ENCODE measurements around the gene ABCA2.
A peak's percentile ranks its signal among the peaks of the same experiment; 100 is the strongest.

ABCA2 gene

DNA sequence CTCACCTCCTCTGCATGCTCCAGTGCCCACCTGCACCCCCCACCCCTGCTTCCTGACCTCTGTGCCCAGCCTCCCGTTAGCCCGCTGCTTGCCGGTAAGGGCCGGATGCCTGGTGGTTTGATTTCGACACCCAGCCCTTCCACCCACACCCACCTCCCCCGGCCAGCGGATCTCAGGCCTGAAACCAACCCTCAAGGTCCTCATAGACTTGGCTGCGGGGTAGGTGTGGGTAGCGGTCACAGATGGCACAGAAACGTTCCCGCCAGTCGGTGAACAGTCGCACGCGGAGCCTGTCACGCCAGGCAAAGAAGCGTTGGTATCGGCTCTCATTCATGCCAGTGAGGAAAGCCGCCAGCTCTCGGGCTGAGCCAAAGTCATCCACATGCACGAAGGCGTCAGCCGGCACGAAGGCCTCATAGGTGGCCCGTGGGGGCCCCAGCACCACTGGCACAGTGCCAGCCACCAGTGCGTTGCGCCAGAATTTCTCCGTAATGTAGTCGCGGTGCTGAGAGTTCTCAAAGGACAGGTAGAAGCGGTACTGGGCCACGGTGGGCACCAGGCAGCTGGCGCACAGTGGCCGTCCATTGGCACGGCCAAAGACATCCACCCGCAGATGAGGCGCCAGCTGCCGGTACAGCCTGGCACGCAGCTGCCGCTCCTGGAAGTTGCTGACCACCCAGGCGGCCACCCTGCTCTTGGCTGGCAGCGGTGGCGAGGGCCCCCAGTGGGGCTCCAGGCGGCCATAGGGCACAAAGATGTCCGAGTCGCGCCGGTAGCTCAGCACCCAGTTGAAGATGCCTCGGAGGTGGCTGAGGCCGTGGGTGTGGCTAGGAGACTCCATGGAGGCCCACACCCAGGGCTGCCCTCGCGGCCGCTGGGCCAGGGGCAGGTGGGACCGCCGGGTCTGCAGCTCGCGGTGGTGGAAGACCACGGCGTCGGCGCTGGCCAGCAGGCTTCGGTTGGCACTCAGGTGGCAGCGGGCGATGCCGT lies 2.8 kb upstream of the ABCA2 start:
- no peak for DNase-seq

DNA sequence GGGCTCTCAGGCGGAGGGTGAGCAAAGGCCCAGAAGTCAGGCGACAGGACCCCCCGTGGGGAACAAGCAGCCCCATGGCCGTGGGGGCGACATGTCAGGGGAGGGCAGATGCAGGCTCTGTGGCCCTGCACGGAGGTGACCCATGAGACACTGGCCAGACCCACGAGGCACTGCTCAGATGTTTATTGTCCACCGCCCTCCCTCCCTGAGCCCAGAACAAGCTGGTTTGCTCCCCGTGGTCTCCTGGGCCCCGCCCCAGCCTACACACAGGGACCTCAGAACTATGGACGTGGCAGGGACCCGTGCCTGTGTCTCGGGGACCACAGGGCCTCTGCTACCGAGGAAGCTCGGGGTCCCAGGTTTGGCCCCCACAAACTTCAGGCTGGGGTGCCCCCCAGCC lies 2.0 kb upstream of the ABCA2 start:
- DNase-seq: no peak

DNA sequence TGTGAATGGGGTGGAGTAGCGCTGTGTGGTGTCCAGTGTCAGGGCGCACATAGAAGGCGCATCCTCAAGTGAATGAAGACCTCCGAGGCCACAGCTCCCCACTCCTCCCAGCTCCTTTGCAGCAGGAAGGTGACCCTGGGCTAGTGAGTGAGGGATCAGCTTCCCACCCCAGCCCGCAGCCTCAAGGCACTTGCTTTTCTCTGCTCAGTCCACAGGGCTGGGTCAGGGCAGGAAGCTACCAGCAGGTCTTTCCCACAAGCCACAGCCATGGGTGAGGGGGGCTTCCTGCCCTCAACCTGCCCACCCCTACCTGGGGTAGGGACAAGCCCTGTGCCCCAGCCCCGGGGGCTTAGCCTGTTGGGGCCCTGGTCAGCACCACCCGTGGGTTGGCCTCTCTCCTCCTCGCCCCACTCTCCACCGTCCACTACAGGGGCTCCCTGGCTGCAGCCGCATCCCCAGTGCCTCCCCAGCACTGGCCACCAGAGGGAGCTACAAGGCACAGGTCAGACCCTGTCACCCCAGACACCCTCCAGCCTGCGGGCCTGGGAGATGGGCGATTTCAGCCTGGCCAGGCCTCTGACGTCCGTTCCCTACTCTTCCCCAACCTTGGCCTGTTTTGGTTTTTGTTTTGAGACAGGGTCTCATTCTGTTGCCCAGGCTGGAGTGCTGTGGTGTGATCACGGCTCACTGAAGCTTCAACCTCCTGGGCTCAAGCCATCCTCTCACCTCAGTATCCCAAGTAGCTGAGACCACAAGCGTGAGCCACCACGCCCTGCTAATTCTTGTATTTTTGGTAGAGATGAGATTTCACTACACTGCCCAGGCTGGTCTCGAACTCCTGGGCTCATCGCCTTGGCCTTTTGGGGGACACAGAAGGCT lies 1.3 kb upstream of the ABCA2 start:
- DNase-seq: peak; percentile 40

DNA sequence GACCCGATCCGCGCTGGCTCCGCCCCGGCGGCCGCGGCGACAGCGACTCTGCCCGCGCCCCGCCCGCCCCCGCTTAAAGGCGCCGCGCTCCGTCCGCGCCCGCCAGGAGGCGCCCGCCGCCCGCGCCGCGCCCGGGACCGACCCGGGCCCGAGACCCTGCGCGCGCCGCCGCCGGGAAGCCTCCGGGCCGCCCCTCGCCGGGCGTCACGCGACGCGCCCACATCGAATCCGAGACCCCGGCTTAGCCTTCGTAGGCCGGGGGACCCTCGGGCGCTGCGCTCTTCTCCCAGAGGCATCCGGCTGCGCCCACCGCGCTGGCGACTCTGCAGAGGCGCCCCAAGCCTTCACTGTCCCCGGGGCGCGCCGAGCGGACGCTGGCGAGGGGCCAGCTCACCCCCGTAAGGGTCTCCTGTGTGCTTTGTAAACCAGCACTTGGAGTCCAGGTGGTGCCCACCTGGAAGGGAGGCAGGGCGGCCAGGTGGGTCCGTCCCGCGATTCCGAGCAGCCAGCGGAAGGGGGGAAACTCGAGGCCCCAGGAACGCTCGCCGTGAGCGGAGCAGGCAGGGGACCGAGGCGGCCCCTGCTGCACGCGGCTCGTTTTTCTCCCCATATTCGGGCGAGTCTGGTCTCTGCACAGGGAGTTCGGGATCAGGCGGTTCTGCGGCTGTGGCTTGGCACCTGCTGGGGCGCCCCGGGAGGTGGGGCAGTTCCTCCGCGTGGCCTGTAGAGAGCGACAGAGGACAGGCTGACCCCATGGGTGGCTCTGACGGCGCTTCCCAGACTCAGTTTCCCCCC lies 423 bp upstream of the ABCA2 start:
- DNase-seq: peak; percentile 69

DNA sequence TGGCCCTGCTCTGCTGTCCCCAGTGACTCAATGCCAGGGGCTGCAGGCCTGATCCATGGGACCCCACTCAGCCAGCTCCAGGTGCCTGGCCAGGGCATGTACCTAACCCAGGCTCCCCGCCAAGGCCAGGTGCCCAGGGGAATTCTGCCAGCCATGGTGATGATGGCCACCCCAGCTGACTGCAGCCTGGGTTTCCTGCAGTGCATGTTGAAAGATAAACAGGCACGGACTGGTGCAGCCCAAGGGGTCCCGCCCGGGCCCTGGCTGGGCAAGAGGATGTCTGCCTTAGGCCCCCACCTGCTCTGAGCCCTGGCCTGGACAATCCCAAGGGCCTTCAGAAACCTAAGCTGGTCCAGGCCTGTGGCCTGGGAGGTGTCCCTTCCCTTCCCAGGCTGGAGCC lies 1.2 kb downstream of the ABCA2 start:
- DNase-seq: peak; percentile 34

DNA sequence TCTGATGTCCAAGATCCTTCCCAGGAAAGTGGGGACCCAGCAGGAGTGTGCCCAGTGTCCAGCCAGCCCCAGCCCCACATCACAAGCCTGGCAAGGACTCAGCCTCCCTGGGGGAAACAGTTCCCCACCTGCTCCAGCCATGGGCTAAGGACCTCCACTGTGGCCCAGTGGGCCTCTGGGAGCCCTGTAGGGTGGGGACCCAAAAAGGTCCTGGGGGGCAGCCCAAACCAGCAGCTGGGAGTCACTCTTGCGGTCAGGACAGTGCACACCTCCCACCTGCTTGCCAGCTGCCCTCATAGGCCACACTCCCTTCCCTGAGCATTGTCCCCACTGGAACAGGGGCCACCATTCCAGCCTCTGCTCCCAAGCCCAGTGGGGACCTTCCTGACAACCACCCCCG lies 1.7 kb downstream of the ABCA2 start:
- no peak for DNase-seq

DNA sequence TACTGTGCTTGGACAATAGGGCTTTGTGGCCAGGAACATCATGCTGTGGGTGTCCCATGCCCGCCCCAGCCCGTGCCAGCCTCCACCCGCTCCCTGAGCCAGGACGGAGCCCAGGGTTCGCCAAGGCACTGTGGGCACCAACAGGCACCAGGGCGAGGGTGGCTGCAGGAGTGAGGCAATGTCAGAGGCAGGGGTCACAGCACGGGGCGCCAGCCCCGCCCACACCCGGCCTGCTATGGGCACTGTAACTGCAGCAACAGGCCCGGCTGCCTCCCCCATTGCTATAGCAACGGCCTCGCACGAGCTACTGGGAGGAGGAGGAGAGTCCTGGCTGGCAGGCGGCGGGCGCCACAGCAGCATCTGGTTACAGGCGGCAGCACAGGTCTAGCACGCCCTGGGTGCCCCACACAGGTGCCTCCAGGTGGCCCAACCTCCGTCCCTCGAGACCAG lies 2.5 kb downstream of the ABCA2 start:
- DNase-seq: peak; percentile 99

DNA sequence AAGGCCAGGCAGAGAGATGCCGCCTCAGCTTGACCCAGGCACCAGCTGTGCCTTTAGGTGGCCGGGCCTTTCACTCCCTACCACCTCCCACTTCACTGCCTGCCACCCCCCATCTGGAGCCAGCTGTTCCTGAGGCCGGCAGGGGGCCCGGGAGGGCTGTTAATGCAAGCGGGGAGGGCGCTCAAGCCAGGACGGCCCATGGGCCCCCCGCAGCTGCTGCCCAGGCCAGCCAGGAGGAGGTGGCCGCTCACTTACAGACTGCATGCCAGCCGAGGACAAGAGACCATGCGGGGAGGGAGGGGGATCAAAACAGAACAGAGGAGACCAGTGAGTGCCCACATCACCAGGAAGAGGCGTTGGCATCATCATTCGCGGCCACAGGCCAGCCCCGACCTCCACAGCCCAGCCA lies 4.5 kb downstream of the ABCA2 start:
- no peak for DNase-seq

DNA sequence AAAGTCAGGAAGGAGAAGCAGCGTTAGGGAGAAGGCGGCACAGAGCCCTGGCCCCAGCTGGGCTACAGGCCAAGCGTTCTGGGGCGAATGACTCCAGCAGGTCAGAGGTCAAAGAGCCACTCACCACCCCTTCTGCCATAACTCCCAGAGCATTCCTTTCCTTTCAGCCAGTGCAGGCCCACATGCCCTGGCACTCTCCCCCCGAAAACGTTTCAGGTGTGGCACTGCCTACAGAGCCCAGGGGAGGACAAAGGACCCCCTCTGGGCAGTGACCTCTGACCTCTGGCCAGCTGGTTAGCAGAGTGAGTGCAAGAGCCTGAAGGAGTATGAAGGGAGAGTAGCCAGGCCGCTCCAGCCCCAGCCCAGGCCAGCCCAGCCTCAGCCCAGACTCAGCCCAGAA lies 4.9 kb downstream of the ABCA2 start:
- no peak for DNase-seq

DNA sequence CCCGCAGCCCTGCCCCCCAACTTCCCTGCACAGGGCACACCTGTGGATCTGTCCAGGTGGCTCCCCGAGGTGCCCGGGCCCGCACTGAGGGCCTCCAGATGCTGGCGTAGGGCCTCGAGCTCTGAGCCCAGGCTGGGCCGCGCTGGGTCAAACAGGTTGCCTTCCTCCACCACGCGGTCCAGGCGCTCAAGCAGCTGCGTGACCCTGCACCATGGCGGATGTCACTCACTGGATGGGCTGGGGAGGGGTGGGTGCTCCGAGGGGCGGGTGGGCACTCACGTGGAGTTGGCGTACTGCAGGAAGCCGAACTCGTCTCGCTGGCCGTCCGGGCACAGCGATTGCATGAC lies 5.4 kb downstream of the ABCA2 start:
- DNase-seq: no peak

DNA sequence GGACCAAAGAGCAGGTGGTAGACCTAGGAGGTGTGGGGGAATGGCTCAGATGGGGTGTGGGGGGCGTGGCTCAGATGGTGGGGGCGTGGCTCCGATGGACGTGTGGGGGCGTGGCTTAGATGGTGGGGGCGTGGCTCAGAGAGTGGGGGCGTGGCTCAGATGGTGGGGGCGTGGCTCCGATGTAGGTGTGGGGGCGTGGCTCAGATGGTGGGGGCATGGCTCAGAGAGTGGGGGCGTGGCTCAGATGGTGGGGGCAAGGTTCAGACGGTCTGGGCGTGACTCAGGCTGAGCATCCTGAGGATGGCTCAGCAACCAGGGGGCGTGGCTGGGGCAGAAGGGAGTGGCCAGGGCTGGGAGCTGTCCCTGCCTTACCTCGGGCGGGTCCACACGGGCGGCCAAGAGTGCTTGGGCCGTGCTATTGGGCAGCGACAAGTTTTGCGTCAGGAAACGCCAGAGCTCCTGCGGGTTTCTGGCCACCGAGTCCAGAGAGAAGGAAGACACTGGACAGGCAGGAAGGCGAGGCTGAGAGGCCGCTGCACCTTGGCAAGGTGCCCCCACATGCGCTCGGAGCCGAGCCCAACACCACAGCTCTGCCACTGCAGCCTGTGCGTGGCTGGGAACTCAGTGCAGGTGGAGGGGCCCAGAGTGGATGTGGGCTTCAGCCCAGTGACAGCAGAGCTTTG lies 5.9 kb downstream of the ABCA2 start:
- peak; percentile 20 for DNase-seq

DNA sequence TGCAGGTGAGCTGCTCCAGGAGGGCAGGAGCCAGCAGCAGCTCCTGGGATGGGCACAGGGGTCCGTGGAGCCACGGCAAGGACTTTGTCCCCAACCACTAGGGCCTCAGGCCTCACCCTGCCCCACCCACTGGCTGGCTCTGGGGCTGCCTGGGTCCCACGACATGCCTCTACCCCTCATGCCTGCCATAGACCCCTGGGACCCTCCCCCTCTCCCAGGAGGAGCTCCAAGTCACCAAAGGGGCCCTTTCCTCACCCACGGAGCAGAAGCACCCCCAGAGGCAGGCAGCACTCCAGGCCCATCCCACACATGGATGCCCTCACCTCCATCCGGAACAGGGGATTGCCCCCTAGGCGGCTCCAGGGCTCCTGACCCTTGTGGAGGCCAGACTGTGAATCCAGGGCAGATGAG lies 6.5 kb downstream of the ABCA2 start:
- no peak for DNase-seq

DNA sequence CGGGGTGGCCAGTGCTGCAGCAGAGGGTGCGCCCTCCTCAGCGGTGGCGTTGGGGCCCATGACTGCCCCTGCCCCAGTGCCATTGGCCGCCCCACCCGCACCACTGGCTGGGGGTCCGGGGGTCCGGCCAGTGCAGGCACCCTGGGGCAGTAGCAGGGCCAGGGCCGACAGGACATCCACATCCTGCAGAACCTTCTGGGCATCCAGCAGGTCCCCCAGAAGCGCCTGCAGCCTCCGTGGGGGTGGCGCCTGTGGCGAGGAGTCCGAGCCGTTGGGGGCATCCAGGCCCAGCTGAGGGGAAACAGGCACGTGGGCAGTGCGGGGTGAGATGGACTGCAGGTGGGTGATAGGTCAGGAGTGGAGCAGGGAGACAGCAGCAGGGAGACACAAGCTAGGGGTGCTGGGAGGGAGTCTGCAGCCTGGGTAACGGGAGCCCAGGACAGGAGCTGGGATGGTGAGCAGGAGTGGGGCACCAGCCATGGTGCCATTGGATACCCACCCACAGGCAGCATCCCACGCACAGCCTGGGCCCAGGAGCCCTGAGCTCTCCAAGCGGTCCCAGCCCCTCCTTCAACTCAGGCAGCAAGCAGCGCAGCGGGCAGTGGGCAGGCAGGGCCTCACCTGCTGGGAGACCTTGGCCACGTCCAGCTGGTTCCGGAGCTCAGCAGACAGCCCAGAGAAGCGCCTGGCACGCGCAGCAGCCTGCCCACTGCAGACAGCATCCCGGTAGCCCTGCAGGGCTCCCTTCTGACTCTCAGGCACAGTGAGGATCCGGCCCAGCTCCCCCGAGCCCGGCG lies 7.1 kb downstream of the ABCA2 start:
- no peak for DNase-seq

DNA sequence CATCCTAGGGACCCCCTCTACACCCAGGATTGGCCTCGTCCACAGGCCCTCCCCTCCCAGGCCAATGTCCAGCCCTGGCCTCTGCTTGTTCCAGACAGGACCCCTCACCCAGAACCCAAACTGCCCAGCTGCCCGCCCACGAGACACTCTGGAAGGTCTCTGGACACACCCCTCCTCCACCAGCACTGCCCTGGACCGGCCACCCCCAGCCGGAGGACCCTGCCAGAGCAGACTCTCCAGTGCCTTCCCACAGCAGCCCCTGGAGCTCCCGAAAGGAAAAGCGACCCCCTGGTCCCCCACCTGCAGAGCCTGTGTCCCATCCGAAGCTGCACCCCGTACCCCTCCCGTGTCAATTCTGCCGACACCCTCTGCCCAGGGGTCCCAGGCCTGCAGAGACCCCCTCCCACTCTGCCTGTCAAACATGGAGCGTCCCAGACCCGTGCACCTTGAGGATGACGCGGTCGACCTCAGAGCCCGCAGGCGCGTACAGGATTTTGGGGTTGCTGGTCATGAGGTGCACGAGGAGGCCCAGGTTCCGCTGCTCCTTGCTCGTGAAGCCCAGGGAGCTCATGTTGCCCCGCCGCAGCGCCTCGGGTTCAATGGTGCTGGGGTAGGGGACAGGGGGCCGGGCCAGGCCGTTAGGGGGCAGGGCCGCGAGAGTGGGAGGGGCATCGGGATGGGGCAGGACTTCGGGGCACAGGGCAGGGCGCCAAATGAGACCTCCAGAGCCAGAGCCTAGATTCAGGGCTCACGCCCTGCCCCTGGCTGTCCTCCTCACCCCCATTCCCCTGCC lies 8.0 kb downstream of the ABCA2 start:
- no peak for DNase-seq

DNA sequence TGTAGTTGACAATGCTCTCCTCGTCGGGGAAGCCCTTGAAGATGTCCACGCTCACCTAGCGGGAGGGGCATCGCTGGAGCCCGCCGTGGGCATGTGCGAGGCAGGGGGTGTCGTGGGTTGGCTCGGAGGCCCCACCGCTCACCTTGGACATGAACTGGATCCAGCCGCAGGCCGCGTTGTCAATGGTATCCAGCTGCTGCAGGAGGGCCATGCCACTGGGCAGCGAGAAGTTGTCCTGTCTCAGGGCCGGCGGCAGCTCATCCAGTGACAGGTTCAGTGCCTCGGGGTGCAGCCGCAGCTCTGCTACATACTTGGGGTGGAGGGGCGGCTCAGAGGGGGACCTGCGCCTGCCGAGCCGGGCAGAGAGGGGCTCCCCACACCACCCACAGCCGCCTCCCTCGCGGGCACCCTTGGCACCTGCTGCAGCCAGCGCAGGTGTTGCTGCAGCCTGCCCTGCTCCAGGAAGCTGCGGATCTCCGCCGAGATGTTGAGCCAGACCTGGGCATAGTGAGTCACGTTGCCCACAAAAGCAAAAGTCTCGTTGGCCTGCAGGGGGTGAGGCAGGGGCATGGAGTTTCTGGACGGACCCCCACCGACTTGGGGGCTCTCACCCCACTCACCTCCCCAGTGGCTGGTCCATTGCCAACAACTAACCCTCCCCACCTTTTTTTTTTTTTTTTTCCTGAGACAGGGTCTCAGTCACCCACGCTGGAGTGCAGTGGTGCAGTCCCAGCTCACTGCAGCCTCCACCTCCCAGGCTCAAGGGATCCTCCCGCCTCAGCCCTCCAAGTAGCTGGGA lies 9.1 kb downstream of the ABCA2 start:
- DNase-seq: no peak

DNA sequence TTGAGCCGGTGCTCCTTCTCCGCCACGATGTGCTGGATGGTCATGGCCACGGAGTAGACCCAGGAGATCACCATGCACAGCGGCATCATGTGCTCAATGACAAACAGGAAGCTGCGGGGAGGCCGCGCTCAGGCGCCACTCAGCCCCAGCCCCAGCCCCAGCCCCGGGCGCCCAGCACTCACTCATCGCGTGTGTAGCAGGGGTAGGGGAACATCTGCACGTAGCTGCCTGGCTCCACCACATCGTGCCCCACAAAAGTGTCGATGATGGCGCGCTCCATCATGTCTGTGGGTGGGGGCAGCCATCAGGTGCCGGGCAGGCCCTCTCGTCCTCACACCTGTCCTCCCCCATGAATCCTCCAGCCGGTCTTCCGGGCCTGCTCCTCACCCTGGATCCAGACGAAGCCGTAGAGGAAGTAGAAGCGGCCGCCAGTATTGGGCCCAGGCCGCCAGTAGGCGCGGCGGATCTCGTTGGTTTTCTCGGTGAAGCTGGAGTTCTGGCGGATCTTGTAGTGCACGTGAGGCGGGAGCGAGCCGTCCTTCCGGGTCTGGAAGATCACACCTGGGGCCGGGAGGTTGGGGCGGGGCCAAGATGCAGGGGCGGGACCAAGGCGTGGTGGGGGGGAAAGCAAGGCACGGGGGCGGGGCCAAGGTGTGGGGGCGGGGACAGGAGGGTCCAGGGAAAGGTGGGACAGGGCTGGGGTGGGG lies 10.1 kb downstream of the ABCA2 start:
- DNase-seq: no peak

DNA sequence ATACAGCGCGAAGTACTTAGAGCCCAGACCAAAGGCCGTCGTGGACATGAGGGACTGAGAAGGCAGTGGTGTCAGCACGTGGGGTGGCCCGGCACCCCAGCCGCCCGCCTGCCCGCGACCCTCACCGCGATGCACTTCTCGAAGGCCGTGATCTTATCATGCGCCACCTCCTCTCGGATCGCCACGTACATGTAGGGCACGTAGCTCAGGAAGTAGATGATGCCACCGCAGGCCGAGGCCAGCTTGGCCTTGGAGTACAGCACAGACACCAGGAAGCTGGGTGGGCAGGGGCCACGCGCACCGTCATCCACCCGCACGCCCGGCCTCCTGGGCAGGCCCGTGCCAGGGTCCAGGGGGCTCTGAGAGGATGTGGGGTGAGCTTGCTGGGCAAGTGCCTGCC lies 11.0 kb downstream of the ABCA2 start:
- DNase-seq: no peak

DNA sequence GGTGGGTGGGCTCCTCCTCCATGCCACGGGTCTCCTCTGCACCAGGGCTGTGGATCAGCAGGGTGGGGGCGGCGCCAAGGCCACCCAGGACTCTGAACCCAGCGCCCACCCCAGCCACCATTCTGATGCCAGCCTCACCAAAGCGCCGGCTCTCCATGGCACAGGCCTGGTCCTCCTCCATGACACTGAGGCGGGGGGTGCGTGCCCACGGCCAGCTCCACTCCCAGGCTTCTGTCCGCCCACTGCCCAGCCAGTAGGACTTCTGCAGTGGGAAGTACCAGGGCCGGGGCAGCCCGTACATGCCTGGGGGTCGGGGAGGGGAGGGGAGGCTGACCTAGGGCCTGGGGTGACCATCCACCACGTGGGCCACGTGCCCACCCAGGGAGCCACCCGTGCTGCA lies 11.6 kb downstream of the ABCA2 start:
- no peak for DNase-seq

DNA sequence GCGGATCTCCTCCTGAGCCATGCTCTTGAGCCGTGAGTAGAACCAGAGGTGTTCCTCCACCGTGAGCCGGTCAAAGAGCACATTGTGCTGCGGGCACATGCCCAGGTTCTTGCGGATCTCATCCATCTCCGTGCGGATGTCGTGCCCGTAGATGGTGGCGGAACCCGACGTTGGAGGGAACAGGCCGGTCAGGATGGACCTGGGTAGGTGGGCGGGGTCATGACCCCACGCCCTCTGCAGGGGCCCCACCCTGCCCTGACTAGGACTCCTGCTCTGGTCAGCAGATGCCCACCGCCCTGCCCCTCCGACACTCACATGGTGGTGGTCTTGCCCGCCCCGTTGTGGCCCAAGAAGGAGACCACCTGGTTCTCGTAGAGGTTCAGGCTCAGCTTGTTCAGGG lies 12.1 kb downstream of the ABCA2 start:
- no peak for DNase-seq
